Suprapubic skin (tissue), 4 donors: Measurements from ENCODE around the gene SMC4.

ENCODE experiments used
- EP300 ChIP-seq: sonication (generic); formaldehyde crosslinking; IDR thresholded peaks from one replicate; pipeline ENCODE4 v1.6.1; 2017; ENCODE audit warnings: antibody characterized with exemption
- POLR2AphosphoS5 ChIP-seq, 3 donors: sonication (generic); formaldehyde crosslinking; IDR thresholded peaks; one replicate each; pipeline ENCODE4 v1.6.1; 2017; ENCODE audit warnings: antibody characterized with exemption in 3 of 3
- TF ChIP-seq, protein P1 (sequence below), 2 donors: fragments of 200-600 bp in 1 of 2; fragments of 450-650 bp in 1 of 2; sonication (generic) in 1 of 2; IDR thresholded peaks; one replicate each; pipeline ENCODE4 v1.5.1; 2016 to 2019; ENCODE audit warnings: antibody characterized with exemption in 2 of 2, mild to moderate bottlenecking in 1 of 2, moderate library complexity in 1 of 2

DNA sequence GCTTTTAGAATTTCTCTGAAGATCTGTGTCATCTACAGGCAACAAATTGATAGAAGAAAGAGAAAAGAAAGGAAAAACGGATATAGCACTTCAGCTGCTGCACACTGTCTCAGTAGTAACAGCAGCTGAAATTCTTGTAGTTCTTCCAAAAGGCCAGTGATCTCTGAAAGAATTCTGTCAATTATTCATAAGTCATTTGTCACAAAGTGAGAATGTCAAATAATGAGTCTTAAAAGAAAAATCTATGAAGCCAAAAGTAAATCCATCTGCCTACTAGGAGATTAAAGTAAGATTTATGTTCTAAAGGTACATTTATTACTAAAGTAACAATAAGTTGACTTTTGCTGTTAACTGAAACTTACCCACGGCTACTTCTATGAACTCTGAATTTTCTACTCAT lies 25.0 kb upstream of the SMC4 start:
- TF ChIP-seq, protein P1, sequence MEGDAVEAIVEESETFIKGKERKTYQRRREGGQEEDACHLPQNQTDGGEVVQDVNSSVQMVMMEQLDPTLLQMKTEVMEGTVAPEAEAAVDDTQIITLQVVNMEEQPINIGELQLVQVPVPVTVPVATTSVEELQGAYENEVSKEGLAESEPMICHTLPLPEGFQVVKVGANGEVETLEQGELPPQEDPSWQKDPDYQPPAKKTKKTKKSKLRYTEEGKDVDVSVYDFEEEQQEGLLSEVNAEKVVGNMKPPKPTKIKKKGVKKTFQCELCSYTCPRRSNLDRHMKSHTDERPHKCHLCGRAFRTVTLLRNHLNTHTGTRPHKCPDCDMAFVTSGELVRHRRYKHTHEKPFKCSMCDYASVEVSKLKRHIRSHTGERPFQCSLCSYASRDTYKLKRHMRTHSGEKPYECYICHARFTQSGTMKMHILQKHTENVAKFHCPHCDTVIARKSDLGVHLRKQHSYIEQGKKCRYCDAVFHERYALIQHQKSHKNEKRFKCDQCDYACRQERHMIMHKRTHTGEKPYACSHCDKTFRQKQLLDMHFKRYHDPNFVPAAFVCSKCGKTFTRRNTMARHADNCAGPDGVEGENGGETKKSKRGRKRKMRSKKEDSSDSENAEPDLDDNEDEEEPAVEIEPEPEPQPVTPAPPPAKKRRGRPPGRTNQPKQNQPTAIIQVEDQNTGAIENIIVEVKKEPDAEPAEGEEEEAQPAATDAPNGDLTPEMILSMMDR (IDR thresholded peaks at IDR 0.05) = no peak
- TF ChIP-seq POLR2AphosphoS5 (IDR thresholded peaks at IDR 0.05) = no peak
- no peak for TF ChIP-seq EP300
